Adipose tissue (tissue), 3 donors: ENCODE data around the gene MID1. TPM values are rescaled to one million over a fixed set of nuclear protein-coding genes. Genes with fewer than 3 reads are reported as not detected.

Source experiments
- H3K27ac ChIP-seq: one replicate; pipeline ENCODE4 v1.5.1; 2013; ENCODE audit warnings: low read depth, low read length
- WGBS, 3 donors: extraction: QIAGEN DNeasy Blood & Tissue Kit; methylation state at CpG; one replicate each; pipeline ENCODE4 v1.1.7; 2013; 5-methylcytosine and 5-hydroxymethylcytosine counted together
- polyA plus RNA-seq, 3 donors: library from polyadenylated mRNA; stranded (reverse); fragments of 200-250 nt; gene quantifications; one replicate each; pipeline ENCODE4 v1.2.3, GENCODE V29; 2013
- donor health status: healthy with polysubstance abuse.
- donor health status: Bipolar disorder and iron deficiency.
- donor health status: healthy.

The MID1 gene
- polyA plus RNA-seq, 3 donors: 1.6 to 4.3 (median 3.1) TPM

DNA sequence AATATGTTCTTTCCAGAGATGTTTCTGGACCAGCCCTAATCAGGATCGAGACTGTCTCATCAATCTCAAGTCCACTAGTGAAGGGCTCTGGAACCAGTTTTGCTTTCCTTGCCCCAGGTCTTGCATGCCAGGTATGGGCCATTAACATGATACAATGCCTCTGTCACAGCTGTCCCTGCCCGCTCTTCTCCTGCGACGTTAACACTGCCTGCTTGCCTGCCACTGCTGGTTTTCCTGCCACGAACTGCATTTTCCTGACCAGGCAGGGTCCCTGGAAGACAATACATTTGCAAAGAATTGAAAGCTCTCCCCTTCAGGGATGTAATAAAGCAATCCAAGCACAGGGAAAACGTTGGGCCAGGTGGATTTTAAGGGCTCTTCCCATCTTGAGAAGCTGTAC, 200.3 kb downstream of the MID1 start:
- no peak overlapping the region for H3K27ac ChIP-seq
- WGBS, 3 donors: 49 to 69% (median 58%) methylated on average over 6 of the region's 6 CpGs

- 81 to 91% (median 81%) methylated on average over 4 of the region's 4 CpGs for WGBS, 3 donors
- no peak overlapping the region for H3K27ac ChIP-seq
Observed at GRCh38 chrX:10416424-10416823, 204.0 kb downstream of the MID1 start.

DNA sequence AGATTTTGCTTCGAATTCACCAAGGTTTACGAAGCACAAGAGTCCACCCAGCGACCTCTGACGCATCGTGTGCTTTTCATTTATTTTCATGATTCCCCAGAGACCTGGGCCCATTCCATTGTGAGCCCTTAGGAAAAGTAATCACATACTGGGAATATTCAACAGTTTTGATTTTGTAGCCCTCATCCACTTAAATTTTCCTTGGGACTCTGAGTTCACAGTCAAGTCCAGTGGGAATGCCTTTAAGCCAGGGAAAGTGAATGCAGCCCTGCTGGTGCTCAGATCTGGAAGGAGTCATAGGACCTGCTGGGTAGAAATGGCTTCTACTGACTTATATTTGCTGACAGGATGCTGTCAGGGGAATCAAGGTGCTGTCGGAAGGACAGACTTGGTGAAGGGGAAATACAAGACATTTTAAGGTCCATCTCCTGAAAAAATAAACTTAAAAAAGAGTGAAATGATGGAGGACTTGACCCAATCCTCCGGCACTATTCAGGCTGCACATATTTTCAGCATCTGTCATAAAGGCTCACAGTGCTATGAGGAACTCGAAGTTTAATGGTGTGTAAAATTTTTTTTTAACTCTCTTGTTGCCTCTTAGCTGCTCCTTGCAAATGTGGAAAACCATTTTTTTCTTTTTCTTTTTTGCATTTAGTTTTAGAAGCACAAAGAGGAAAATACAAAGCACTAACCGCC, 204.9 kb downstream of the MID1 start:
- no peak overlapping the region for H3K27ac ChIP-seq
- WGBS, 3 donors: 74 to 76% (median 74%) methylated on average over 9 of the region's 9 CpGs

DNA sequence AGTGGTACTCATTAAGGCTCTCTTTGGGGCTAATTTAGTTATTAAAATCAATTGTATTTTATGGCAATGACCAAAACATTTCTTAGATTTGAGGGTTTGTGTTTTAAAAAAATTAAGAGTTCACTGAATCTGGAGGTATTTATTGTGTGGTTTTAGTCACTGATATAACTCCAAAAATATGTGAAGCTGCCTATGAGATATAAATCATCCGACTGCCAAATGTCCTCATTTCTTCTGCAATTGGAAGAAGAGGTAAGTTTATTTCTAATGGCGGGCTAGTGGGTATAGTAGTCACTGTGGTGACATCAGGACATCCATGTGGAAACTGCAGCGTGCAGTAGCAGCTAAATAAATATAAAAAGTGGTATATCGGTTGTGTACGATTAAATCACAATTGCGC, 205.5 kb downstream of the MID1 start:
- 81 to 86% (median 84%) methylated on average over 6 of the region's 6 CpGs for WGBS, 3 donors

GRCh38 chrX:10414156-10414824, 206.1 kb downstream of the MID1 start:
- H3K27ac ChIP-seq: no peak overlapping the region
- 87 to 89% (median 88%) methylated on average over 9 of the region's 9 CpGs for WGBS, 3 donors

More for the DNA sequence above, 205.5 kb downstream of the MID1 start:
- H3K27ac ChIP-seq: no peak overlapping the region

GRCh38 chrX:10404436-10404835, 215.9 kb downstream of the MID1 start:
- H3K27ac ChIP-seq: no peak overlapping the region

DNA sequence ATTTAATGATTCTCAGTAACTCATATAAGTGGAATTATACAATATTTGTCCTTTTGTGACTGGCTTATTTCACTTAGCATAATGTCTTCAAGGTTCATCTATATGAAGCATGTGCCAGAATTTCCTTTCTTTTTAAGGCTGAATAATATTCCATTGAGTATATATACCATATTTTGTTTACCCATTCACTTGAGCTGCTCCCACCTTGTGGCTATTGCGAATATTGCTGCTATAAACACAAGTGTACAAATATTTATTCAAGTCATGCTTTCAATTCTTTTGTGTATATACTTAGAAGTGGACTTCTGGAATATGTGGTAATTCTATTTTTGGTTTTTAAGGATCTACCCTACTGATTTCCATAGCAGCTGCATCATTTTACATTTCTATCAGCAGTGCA, 219.1 kb downstream of the MID1 start:
- H3K27ac ChIP-seq: no peak overlapping the region
- 79 to 90% (median 79%) methylated on average over 1 of the region's 1 CpG for WGBS, 3 donors

DNA sequence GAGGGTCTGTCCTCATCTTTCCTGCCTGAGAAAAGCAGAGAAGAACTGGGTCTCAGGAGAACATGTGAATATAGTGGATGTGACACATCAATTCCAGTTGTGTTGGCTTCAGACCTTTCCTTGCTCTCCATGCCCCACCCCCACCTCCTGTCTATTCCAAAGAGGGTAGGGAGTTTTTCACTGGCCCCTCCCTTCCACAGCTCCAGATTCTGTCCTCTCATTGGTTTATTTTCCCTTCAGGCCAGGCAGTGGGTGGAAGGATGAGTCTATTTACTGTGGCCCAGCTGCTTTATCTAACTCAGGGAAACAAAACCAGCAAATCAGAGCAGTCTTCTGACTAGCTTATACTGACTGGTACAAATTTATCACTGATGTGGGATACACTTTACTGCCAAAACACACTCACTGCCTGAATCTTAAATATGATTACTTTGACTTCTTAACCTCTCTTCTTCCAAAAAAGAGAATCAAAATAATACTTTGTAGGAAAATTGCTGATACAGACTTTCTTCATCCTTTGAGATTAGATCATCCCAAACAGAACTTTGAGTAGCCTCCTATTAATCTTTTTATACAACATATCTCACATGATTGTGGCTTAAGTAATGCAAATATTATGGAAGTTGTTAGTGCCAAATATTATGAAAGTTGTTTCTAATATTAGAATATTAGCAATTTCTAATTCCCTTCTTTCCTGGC, 221.2 kb downstream of the MID1 start:
- no peak overlapping the region for H3K27ac ChIP-seq

- WGBS, 3 donors: 27 to 71% (median 57%) methylated on average over 2 of the region's 2 CpGs
- H3K27ac ChIP-seq: no peak overlapping the region
Observed at GRCh38 chrX:10398215-10398614, 222.2 kb downstream of the MID1 start.

GRCh38 chrX:10397349-10397748, 223.0 kb downstream of the MID1 start:
- H3K27ac ChIP-seq: no peak overlapping the region
- 28 to 63% (median 48%) methylated on average over 3 of the region's 3 CpGs for WGBS, 3 donors

- H3K27ac ChIP-seq: no peak overlapping the region
- 51 to 67% (median 60%) methylated on average over 6 of the region's 6 CpGs for WGBS, 3 donors
Observed at GRCh38 chrX:10395643-10396042, 224.7 kb downstream of the MID1 start.
